Upper lobe of left lung (tissue), 4 donors: ENCODE data around the gene UGT3A1.

ENCODE experiments used
- CTCF ChIP-seq, 6 experiments: fragments of 450-650 bp in 4 of 6; fragments of 200-600 bp in 2 of 6; sonication (generic) in 2 of 6; IDR thresholded peaks; one replicate each; pipeline ENCODE4 v1.5.1; 2016 to 2019; ENCODE audit warnings: antibody characterized with exemption in 6 of 6
- EP300 ChIP-seq, 4 donors: sonication (generic); formaldehyde crosslinking; IDR thresholded peaks; one replicate each; pipeline ENCODE4 v1.5.1; 2017; ENCODE audit warnings: antibody characterized with exemption in 4 of 4, control low read depth in 2 of 4
- POLR2A ChIP-seq, 4 donors: fragments of 450-650 bp; IDR thresholded peaks; one replicate each; pipeline ENCODE4 v1.5.1; 2016 to 2017; ENCODE audit warnings: antibody characterized with exemption in 4 of 4, mild to moderate bottlenecking in 2 of 4

DNA sequence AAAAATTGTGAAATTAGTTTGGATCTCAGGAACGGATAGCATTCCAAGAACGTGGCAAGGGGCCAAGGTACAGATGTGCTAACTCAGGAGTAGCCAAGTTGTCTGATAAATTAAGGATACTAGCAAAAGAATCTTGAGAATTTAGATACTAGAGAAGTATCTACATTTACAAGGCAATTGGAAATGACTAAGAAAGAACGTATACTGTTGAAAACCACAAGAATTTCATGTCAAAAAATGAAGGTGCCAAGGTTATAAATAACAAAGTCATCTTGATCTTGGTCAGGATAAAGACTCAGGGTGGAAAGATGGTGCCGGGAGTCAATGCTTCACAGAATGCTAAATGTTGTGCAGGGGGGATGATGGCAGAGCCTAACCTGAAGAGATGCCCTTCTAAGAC is 72.0 kb downstream of the UGT3A1 start:
- TF ChIP-seq CTCF (IDR thresholded peaks at IDR 0.05) (no peak), POLR2A (IDR thresholded peaks at IDR 0.05) (no peak), EP300 (IDR thresholded peaks at IDR 0.05) (no peak)
